Measurements from ENCODE around the gene SLC6A18.

The SLC6A18 gene

DNA sequence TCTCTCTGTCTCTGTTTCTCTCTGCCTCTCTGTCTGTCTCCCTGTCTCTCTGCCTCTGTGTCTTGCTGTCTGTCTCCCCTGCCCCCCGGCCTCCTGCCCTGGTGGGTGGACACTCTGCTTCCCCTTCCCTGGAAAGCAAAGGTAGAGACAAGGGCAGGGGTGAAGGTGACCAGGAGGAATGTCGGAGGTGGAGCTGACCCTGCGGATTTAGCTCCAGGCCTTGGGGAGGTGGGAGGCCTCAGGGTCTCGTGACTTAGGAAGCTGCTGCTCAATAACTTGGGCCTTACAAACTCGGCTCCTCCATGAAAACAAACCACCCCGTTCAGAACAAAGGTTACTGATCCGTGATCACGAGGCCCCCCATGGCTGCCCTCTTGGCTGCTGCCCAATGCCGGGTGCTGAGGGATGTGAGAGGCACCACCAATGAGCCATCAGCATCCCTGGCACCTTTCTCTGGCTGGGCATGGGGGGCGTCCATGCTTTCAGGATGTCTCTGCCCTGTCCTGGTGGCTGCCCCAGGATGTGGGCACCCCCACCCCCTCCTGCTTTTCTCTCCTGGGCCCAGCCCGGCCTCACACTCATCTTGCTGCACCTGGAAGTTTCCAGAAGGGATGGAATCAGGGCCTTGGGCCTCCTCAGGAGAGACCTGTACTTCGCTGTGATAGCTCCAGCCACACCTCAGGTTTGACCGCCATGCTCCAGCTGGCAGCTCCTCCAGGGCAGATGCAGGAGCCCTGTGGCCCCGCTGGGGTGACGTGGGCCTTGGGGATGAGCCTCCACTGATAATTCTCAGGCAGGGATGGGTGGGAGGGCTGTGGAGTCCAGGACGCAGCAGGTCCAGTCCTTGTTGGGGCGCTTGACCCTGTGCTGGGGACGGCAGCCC is 38.6 kb upstream of the SLC6A18 start:
- DNase-seq (ENCODE audit: low read depth in 1 of 2, low spot score in 1 of 2), result no peak

DNA sequence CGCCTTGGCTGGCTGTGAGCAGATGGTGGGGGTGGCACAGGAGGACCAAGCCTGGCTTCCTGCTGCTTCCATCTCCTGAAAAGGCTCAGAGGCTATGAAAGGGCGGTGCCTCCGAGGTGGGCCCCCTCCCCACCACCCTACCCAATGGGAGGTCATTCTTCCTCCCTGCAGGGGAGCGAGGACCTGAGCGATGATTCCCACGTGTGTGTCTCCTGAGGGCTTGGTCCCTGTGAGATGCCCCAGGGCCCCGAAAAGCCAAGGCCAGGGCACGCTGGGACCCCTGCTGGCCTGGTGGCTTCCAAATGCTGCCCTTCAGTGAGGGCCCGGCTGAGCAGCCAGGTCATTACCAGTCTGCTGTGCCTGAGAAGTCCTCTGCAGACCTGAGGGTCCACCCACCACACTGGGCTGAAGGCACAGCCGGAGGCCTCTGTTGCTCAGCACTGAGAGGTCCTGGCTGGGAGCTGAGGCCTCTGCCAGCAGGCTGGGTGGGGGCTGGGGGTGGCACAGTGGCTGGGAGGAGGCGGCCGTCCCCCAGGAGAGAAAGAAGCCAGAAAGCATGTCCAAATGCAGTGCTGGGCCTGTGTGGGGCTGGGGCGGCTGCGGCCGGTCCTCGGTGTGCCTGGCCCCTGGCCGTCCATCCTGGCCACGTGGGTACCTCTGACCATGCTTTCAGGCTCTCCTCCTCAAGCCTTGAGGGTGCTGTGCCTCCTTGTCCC is 37.8 kb upstream of the SLC6A18 start:
- no peak for DNase-seq (ENCODE audit: low read depth in 1 of 2, low spot score in 1 of 2)

DNA sequence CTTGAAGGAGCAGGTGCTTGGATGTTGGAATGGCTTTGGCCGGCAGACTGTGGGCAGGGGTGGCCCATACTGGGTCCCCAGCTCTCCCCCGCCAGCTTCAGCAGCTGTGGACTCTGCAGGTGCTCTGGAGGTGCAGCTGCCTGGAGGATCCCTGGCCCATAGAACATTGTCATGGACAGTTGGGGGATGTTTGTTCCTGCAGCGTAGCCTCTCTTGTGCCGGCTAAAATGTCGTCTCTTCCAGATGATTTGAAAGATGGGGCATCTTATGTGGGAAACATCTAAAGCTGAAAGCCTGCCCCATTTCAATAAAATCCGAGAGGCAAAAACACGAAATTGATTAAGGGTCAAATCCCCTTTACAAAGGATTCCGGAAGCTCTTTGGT is 37.2 kb upstream of the SLC6A18 start:
- DNase-seq (ENCODE audit: low read depth in 1 of 2, low spot score in 1 of 2), result no peak

DNA sequence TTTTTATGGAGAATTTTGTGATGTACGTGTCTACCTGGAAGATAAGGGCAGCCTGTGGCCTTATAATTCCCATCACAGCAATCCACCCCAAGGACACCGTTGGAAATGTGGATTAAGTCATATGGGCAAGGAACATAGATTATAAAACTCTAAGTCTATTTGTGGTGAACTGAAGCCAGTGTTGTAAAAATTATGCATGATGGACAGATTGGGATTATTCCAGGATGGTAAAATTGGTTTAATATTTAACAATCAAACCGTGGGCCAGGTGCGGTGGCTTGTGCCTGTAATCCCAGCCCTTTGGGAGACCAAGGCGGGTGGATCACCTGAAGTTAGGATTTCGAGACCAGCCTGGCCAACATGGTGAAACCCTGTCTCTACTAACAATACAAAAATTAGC is 36.7 kb upstream of the SLC6A18 start:
- no peak for DNase-seq (ENCODE audit: low read depth in 1 of 2, low spot score in 1 of 2)

DNA sequence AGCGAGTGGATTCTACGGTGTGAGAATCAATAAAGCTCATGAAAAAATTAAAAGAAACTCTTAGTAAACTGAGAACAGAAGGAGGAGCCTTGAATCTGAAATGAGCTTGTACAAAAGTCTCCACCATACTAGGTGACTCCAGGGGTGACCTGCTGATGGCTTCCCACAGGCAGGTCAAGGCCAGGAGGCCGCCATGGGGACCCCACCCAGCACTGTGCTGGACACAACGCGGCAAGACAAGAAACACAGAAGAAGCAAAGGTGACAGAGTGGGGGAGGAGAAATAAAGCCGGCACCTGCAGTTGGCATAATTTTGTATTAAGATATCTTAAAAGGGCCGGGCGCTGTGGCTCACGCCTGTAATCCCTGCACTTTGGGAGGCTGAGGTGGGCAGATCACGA is 35.9 kb upstream of the SLC6A18 start:
- DNase-seq (ENCODE audit: low read depth in 1 of 2, low spot score in 1 of 2), result no peak

DNA sequence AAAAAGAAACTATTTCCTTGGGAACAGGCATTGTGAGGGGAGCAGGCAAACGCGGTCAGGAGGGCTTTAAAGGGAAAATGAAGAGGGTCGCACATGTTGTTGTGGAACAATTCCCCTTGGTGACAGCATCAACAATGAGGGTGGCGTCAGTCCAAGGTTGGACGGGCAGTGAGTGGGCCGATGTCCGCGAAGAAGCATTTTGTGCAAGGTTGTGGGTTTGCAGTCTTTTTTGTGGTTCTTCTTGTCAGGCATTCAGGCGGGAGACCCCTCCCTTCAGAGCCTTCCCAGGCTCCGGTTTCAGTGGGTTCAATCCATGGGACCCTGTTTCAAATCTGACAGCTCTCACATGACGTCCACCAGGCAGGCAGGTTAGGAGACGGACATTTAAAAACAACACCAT is 34.9 kb upstream of the SLC6A18 start:
- DNase-seq (ENCODE audit: low read depth in 1 of 2, low spot score in 1 of 2), result no peak

DNA sequence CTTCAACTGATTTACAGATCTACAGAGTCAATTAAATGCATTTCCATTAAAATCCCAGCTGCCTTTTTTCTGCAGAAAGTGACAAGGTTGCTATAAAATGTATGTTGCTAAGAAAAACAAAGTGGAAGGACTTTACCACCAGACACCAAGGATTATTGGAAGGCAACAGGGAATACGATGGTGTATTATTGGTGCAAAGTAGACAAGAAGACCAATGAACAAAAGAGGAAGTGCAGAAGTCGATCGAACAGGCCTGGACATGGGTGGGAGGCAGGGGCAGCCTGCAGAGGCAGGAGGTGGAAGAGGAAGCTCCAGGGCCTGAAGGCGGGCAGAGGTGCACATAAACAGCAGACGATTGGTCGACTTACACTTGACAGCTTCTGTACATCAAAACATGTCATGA is 34.3 kb upstream of the SLC6A18 start:
- DNase-seq (ENCODE audit: low read depth in 1 of 2, low spot score in 1 of 2), result no peak

DNA sequence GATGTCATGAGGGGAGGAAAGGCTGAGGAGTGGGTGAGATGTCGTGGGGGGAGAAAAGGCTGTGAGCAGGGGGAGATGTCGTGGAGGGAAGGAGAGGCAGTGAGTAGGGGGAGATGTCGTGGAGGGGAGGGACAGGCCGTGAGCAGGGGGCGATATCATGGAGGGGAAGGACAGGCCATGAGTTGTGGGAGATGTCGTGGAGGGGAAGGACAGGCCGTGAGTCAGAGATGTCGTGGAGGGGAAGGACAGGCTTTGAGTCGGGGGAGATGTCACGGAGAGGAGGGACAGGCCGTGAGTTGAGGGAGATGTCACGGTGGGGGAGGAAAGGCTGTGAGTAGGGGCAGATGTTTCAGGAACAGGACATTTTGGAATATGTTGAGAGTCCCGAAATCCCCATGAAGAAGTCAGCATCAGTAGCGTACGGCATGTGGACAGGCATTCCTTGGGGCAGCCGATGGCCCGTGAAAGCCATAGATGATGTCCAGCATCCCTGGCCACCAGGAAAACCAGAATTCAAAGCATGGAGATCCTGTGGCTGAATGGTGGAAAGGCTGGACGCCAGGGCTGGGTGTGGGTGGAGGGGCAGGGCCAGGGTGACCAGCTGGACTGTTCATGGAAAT is 32.1 kb upstream of the SLC6A18 start:
- no peak for DNase-seq (ENCODE audit: low read depth in 1 of 2, low spot score in 1 of 2)

DNA sequence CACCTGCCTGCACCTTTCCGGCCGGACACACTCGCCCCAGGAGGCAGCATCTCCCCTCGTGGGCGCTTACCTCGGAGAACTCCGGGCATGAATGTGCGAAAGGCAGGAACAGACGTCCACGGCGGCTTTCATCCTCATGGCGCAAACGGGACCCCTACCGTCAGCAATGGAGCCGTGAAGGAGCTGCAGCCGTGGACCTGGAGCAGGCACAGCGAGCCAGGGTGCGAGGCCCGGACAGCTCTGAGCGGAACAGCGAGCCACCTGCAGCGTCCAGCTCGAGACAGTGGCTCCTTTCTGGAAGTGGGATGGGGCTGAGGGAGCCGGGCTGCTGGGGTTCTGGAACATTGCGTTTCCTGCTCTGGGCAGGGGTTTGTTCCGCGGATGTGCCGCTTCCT is 31.6 kb upstream of the SLC6A18 start:
- DNase-seq (ENCODE audit: low read depth in 1 of 2, low spot score in 1 of 2), result no peak

DNA sequence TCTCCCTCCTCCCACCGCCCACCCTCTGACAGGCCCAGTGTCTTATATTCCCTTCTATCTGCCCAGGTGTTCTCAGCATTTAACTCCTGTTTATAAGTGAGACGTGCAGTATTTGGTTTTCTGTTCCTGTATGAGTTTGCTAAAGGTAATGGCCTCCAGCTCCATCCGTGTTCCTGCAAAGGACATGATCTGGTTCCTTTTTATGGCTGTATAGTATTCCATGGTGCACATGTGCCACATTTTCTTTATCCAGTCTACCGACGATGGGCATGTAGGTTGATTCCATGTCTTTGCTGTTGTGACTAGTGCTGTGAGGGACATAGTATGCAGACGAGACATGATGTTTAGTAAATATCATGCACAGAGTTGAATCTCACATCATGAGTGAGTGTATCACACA is 30.8 kb upstream of the SLC6A18 start:
- DNase-seq (ENCODE audit: low read depth in 1 of 2, low spot score in 1 of 2), result no peak

DNA sequence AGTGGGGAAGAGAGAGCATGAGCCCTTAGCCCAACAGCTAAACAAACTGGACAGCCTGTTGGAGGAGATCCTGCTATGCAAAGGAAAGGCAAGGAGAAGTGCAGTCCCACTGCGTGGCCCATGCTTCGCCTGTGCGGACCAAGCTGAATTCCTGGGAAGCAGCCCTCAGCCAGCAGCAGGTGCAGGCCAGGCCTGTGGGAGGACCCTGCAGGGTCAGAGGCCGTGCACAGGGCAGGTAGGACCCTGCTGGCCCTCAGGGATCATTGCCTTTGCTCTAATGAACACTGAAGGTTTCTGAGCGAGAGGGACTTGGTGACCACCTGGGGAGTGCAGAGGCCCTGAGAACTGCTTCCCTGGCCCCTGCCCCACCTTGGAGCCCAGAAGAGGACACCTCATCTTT is 29.7 kb upstream of the SLC6A18 start:
- DNase-seq (ENCODE audit: low read depth in 1 of 2, low spot score in 1 of 2), result no peak

DNA sequence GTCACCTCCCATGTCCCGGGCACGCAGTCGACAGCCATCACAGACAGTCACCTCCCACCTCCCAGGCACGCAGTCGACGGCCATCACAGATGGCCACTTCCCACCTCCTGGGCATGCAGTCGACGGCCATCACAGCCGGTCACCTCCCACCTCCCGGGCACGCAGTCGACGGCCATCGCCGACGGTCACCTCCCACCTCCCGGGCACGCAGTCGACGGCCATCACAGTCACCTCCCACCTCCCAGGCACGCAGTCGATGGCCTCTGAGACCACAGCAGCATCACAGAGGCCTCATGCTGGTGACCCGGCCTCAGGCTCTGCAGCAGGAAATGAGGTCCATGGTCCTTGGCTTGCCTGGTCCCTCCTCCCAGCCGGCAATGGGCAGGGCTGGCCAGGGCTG is 29.3 kb upstream of the SLC6A18 start:
- no peak for DNase-seq (ENCODE audit: low read depth in 1 of 2, low spot score in 1 of 2)

DNA sequence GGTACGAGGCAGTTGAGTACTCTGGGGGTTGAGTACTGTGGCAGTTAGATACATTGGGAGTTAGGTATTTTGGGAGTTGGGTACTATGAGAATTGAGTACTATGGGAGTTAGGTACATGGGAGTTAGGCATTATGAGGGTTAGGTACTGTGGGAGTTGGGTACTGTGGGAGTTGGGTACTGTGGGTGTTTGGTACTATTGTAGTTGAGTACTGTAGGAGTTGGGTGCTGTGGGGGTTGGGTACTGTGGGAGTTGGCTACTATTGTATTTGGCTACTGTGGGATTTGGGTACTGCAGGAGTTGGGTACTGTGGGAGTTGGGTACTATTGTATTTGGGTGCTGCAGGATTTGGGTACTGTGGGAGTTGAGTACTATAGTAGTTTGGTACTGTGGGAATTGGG is 28.6 kb upstream of the SLC6A18 start:
- DNase-seq (ENCODE audit: low read depth in 1 of 2, low spot score in 1 of 2), result no peak

DNA sequence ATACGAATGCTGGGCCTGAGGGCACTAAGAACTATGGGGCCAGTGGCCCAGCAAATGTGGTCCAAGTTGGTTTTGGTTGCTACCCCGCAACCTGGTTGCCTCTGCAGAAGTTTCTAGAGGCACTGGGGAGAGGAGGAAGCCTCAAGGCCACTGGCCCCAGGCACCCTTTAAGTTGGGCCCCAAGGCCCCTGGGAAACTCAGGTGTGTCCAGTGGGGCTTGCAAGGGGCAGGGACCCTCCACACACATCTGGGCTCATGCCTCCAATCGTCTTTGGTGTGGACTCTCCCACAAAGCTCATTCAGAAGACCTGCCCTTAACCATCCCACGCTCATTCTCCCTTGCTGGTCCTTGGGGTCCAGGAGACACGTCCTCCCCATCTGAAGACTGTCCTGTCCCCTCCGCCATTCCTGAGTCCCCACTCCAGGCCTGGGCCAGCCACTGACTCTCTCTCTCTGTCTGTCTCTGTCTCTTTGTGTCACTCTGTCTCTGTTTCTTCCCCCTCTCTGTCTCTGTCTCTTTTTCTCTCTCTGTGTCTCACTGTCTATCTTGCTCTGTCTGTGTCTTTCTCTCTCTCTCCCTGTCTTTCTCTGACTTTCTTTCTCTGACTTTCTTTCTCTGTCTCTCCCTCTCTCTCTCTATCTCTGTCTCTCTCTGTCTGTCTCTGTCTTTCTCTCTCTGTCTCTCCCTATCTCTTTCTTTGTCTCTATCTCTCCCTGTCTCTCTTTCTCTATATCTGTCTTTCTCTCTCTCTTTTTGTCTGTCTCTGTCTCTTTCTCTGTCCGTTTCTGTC is 27.1 kb upstream of the SLC6A18 start:
- DNase-seq (ENCODE audit: low read depth in 1 of 2, low spot score in 1 of 2), result no peak

DNA sequence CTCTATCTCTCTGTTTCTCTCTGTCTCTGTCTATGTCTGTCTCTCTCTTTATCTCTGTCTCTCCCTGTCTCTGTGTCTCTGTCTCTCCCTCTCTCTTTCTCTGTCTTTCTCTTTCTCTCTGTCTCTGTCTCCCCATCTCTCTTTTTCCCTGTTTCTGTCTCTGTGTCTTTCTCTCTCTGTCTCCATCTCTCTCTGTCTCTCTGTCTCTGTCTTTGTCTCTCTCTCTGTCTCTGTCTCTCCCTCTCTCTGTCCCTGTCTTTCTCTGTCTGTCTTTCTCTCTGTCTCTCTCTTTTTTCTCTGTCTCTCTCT is 25.9 kb upstream of the SLC6A18 start:
- no peak for DNase-seq (ENCODE audit: low read depth in 1 of 2, low spot score in 1 of 2)

DNA sequence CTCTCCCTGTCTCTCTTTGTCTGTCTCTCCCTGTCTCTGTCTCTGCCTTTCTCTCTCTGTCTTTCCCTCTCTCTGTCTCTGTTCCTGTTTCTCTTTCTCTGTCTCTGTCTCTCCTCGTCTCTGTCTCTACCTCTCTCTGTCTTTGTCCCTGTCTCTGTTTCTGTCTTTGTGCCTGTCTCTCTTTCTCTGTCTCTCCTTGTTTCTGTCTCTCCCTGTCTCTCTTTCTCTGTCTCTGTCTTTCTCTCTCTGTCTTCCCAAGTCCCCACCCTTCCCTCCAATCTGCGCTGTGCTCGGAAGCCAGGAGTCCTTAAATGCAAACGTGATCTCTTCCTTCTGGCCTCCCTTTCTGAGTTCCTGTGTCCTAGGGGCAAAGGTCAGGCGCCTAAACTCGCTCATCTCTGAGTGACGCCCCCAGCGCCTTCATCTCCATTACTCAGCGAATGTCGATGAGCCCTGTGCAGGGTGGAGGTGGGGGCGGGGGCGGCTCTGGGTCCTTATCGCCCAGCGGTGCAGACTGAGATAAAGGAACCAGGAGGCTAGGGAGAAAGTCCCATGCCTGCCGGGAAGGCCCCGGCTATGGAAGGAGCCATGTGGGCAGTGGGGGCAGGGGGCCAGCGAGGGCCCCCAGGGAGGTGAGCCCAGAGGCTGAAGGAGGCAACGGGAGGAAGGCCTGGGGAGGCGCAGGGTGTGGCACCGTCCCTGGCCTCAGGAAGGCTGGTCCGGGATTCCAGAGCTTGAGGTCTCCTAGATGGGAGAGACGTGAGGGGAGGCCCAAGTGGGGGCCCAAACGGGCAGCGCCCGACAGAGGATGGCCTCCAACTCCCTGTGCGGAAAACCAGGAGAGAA is 25.3 kb upstream of the SLC6A18 start:
- no peak for DNase-seq (ENCODE audit: low read depth in 1 of 2, low spot score in 1 of 2)

DNA sequence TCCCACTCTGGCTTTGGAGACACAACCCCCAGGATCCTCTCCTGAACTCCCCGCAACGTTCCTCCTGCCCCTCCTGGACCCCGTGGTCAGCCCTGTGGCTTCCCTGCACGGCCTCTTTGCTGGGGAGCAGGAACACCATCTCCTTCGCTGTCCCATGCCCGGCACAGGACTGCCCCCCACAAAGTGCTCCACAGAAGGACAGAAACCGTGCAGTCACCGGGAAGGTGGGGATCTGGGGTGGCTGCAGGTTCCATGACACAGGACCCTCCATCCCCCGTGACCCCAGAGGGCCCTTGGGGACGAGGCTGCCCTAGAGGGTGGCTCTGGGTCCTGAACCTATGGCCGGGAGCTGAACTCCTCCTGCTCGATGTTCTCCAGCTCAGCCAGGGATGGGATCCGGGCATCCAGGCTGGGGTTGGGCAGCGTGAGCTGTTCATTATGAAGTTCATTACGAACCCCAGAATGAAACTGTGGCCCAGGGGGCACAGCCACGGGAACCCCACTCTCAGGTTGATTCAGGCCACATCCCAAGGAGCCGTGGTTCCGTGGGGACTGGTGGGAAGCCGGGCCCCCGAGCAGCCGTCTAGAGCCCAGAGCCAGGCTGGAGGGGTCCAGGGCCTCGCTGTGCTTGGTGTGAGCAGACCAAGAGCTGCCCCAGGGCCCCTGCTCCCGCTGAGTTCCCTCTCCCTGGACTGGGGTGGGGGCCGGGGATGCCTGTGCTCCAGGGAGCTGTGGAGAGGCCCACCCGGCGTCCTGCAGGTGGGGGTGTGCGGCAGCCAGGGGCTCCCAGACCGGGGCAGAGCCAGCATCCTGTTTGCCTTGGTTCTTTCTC is 24.5 kb upstream of the SLC6A18 start:
- no peak for DNase-seq (ENCODE audit: low read depth in 1 of 2, low spot score in 1 of 2)

DNA sequence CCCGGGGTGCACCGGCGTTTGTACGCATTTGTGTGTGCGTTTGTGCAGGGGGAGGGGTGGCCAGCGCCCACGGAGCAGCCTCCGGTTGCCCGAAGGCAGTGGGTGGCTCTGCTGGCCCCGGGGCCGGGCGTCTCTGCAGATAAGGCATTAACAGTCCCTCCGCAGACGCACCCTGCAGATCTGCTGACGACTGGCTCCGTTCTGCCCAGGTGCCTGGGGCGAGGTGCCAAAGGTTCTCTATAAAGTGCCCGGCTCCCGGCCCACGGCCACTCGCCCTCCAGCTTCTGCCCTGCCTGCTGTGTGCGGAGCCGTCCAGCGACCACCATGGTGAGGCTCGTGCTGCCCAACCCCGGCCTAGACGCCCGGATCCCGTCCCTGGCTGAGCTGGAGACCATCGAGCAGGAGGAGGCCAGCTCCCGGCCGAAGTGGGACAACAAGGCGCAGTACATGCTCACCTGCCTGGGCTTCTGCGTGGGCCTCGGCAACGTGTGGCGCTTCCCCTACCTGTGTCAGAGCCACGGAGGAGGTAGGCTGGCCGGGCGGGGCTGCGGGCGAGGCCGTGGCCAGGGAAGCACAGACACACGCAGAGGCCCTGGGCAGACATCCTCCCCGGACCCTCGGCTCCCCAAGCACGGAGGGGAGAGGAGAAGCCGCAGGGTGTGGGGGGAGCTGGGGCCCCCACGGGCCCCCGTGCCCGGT is 23.7 kb upstream of the SLC6A18 start, which contains the start of gene SLC6A19:
Gene SLC6A19 (plus strand): TSS at position 269 of the 699 bp plus-strand sequence. CDS start 56 bp downstream, at position 325.
- DNase-seq (ENCODE audit: low read depth in 1 of 2, low spot score in 1 of 2), result no peak

Measured in stimulated activated CD4-positive, alpha-beta T cell treated with anti-CD3 and anti-CD28 coated beads, Interleukin-15, amount 100 ng/mL, for 1 hour (primary cell).